Medulla oblongata (tissue), 1 donor: ENCODE results near the gene RAE1.
A peak's percentile ranks its signal among the peaks of the same experiment; 100 is the strongest.

Source experiments
- DNase-seq: peaks from one replicate; pipeline ENCODE4 v3.0.0-alpha.2; 2015; ENCODE audit errors: extremely low spot score

The RAE1 gene, protein sequence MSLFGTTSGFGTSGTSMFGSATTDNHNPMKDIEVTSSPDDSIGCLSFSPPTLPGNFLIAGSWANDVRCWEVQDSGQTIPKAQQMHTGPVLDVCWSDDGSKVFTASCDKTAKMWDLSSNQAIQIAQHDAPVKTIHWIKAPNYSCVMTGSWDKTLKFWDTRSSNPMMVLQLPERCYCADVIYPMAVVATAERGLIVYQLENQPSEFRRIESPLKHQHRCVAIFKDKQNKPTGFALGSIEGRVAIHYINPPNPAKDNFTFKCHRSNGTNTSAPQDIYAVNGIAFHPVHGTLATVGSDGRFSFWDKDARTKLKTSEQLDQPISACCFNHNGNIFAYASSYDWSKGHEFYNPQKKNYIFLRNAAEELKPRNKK

GRCh38 chr20:57351042-57351783 lies at the start of gene RAE1:
Gene RAE1 (plus strand): TSS chr20:57351255. CDS start chr20:57354039, 2,784 bp downstream.
- peak; percentile 94 for DNase-seq

GRCh38 chr20:57306747-57307146 lies 44.3 kb upstream of the RAE1 start:
- no peak for DNase-seq

DNA sequence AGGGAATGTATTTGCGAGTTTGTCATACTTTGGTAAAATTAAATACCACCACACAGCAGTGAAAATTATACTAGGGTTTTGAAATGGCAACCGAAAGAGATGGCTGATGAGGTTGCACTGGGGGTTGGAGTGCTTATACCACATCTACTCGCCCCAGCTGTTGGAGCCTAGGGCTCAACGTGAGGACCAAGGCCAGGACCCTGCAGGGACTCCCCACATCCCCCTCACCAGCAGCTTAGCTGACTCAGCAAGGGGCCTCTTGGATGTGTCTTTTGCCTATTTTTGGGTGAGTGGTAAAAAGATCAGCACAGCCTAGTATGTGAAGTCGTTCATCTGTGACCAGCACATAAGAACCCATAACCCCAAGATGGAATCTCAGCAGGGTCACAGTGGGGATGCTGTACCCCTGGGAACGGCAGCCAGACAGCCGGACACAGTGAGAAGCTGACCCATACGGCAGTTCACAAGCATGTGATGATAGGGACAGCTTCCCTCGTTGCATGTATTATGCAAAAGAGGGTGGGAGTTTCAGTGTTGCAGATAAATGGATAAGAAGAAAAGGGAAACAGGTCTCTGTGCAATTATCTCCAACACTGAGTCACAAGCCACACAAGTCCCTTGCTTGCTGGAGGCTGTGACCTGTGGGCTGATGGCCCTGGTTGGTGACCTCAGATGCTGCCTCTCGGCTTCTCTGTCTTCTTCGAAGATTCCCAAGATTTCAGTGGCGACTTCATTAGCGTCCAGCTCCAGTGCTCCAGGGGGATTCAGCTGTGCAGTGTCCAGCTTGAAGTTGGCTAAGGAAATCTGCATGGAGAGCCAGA lies 42.4 kb upstream of the RAE1 start:
- no peak for DNase-seq

DNA sequence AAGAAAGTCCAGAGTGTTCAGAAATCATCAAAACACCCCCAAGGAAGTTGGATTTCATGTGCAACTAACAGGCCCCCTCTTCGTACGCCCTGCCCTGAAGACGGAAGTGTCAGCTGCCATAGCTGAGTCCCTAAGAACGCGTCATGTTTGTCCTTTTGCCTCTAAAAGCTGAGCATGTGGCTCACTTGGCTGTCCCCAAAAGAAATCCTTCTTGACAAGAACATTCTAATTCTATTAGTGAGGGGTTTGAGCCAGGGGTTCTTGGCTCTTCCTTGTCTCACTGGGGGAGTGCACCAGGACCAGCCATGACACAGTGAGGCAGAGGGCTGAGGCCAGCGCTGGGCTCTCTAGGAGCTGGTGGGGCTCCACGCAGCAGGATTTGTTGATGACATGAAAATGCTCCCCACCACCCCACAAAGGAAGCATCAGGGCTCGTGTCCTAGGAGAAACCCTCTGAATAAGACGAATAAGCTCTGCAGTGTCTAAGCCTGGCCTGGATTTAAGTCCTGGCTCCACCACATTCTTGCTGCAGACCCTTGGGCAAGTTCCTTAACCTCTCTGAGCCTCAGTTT lies 41.4 kb upstream of the RAE1 start:
- DNase-seq = peak; percentile 72

DNA sequence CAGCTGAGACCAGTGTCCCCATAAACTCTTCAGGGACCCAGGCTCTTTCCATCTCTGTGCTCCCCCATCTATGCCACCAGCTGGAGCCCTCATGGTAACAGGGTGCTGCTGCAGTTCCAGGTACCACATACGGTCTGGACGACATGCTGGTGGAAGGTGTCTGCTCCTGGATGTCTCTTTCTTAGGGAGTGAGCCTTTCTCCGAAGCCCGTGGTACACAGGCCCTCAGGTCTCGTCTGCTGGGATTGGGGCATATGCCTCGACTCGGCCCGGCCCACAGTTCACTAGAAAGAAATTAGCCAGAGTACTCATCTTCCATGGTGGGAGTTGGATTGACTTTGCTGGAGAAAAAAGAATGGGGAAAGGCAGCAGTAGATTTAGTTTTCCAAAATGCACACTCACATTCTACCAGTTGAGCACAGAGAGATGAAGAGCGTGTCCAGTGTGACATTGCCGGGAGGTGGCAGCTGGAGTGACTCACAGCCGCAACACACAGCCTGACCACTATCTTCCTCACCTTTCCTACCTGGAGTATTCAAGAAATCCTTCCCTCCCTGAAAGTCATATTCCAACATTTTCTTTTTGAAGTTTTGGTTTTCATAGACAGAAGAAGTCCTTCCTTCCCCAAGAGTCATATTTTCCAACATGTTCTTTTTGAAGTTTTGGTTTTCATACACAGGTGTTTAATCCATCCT lies 40.1 kb upstream of the RAE1 start:
- DNase-seq = no peak

DNA sequence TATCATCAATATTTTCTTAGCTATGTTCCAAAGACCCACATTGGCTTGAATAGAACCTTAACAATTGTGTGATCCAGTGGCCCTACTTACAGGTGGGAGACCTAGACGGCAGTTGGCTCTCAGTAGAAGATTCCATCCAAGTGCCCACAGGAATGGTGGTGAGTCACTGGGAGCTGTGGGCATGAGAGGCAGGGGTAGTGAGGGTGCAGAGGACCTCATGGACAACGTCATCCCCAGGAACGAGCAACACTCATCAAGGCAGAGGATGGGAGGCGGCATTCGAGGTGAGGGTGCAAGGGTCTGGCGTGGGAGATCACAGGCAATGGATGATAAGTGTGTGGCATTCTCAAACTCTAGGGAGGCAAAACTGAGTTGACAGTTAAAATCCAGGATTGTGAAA lies 38.9 kb upstream of the RAE1 start:
- DNase-seq = no peak

DNA sequence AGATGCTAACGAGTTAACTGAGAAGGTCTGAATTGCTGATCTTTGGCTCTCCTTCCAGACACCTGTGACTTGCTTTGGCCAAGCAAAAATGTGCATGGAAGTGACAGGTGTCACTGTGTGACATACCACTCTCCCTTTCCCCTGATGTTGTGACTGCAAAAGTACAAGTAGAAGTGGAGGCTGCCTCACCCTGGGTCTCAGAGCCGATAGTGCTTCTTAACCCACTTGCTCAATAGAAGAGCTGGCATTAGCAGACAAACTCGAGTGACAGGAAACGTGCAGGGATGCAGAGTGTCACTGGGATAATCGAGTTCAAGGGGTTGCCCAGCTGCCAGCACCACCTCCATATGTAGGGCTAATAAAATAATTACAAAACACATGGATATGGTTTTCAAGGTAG lies 37.8 kb upstream of the RAE1 start:
- no peak for DNase-seq

DNA sequence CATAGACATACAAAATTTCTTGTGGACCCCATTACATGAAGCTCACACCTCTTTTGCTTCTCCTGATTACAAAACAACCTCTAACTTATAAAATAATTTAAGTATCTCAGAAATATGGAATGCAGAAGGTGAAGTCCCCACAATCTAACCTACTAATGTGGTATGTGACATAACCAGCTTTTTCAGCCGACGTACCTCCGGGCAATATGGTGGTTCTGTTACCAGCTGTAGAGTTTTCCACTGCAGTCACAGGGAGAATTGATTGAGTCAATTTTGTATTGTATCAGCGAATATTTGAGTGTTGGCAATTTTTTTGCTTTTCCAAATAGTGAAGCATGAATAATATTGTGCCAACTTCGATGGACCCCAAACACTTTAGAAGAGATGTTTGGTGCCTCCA lies 37.1 kb upstream of the RAE1 start:
- DNase-seq = no peak

- DNase-seq = no peak
Observed at GRCh38 chr20:57315083-57315975, 35.7 kb upstream of the RAE1 start.

GRCh38 chr20:57315976-57316480 lies 35.0 kb upstream of the RAE1 start:
- no peak for DNase-seq

DNA sequence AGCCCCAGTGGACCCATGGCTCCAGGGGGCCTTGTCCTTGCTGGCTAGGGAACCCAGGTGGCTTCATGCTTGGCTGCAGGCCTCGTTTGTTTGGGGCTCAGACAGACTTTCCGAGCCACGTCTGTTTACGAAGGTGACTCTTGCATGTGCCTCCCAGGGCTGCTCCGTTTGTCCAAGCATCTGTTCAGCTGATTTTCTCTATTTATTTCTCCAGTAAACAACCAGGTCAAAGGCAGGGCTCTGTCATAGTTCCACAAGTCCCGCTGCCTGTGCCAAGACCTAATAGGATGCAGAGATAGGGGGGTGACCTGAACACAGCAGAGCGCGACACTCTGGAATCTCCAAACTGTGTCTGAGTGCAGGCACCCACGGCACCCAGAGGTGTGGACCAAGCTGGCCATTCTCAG lies 34.3 kb upstream of the RAE1 start:
- DNase-seq = no peak

DNA sequence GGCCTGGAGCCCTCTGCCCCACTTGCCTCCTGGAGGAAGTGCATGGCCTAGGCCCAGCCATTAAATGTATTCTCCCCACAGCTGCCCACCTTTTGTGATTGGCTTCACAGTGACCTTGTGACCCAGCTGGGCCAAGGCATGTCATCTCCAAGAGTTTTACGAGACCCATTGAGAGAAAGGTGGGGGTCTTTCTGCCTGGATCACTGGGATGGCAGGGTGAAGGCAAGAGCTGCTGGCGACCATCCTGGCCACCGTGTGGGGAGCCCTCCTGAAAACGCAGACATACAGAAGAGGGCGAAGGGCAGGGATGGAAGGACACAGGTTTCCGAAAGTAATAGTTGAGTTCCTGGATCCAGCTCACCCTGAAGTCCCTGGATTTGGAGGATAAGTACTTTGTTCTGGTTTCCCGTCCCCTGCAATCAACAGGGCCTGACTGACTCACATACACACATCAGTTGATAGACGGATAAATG lies 33.7 kb upstream of the RAE1 start:
- no peak for DNase-seq

- no peak for DNase-seq
Observed at GRCh38 chr20:57317789-57318371, 33.2 kb upstream of the RAE1 start.

DNA sequence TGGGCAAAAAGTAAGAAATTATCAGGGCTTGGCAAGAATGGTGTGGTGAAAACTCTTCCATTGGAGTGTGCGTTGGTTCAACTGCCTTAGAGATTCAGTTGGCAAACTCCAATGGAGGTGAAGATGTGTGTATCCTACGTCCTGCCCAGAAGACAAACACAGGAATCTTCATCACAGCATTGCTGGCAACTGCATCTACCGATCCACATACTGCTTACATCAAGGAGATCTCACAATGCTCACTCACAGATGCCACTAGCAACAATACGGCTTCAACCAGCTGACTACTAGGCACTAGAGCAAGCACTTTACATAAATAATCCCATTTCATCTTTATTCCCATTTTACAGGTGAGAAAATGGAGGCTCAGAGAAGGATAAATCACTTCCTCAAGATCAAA lies 31.5 kb upstream of the RAE1 start:
- no peak for DNase-seq

- no peak for DNase-seq
Observed at GRCh38 chr20:57320358-57320757, 30.7 kb upstream of the RAE1 start.

DNA sequence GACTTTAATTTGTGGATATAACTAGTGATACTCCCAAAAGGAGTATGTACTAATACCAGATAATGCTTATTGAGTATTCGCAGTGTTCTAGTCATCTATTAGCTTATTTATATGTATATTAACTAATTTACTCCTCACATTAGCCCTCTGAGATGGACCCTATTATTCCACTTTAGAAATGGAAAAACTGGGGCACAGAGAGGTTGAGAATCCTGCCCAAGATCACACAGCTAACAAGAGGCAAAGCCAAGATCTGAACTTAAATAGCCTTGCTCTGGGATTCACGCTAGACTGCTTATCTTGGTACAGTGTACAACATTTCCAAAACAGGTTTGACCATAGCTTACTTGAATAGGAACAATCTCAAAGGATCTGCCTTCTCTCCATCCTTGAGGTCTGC lies 29.9 kb upstream of the RAE1 start:
- no peak for DNase-seq

DNA sequence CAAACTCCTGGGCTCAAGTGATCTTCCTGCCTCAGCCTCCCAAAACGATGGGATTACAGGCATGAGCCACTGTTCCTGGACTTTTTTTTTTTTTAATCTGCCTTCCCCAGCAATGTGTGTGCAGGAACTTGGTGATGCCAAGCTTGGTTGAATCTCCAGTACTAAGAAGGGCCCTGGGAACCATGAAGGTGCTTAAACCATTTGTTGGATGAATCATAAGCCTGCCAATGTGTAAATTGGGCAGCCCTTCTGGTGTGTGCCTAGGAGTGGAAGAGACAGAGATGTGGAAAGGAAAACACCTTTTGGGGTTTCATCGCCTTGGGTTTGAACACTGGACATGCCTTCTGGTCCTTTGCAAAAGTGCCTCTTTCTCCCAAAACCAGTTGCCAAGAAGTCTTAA lies 28.6 kb upstream of the RAE1 start:
- DNase-seq = no peak

- DNase-seq = peak; percentile 31
Observed at GRCh38 chr20:57323034-57323433, 28.0 kb upstream of the RAE1 start.

- no peak for DNase-seq
Observed at GRCh38 chr20:57325632-57326356, 25.3 kb upstream of the RAE1 start.
